ENCODE measurements around the gene BICDL1. TPM values are rescaled to one million over a fixed set of nuclear protein-coding genes. Genes with fewer than 3 reads are reported as not detected.

The BICDL1 gene
- total RNA-seq, 1 experiment from 2014 or later = 18.2 TPM

- TF ChIP-seq ZFX (IDR thresholded peaks at IDR 0.05) (no peak), FOSL1 (IDR thresholded peaks at IDR 0.05; ENCODE audit: low read depth) (no peak), EGR1 (IDR thresholded peaks at IDR 0.05; ENCODE audit: low read depth) (no peak), SIN3A (IDR thresholded peaks at IDR 0.05; ENCODE audit: low read depth) (no peak)
- ChIA-PET RAD21 (ENCODE audit: low non-redundant PET in 1 of 2, low total read pairs in 2 of 2, uncharacterized antibody in 2 of 2, unreplicated experiment in 2 of 2) (no interaction called here), POLR2A (no interaction called here), CTCF (no interaction called here)
- no TSS peak for BruUV-seq (replicated peaks)
- Histone ChIP-seq H3K4me1 (ENCODE audit: control insufficient read depth in 1 of 2, insufficient read depth in 2 of 2, low read length in 2 of 2) (no peaks in the 10 kb centered on the region), H2AFZ (ENCODE audit: low read depth, low read length, poor library complexity, severe bottlenecking) (no peak overlapping the region), H3K36me3 (ENCODE audit: control insufficient read depth in 1 of 2, insufficient read depth in 2 of 2, low read length in 2 of 2) (no peaks in the 10 kb centered on the region), H3K27me3 (ENCODE audit: insufficient read depth, low read length) (no peaks in the 10 kb centered on the region), H3K4me3 (replicated peaks in 1 of 2; ENCODE audit: low read depth in 1 of 2, low read length in 2 of 2) (no peak overlapping the region), H3K9ac (ENCODE audit: low read length) (no peak overlapping the region), H3K9me3 (ENCODE audit: control insufficient read depth in 1 of 2, insufficient read depth in 1 of 2, low read depth in 1 of 2, low read length in 2 of 2) (no peaks in the 10 kb centered on the region), H3K27ac (ENCODE audit: low read depth, low read length) (no peak overlapping the region), H4K20me1 (ENCODE audit: insufficient read depth) (no peaks in the 10 kb centered on the region), H3K4me2 (ENCODE audit: low read length) (no peak overlapping the region), H3K79me2 (ENCODE audit: insufficient read depth, low read length) (no peaks in the 10 kb centered on the region), H3K9me2 (ENCODE audit: insufficient read depth) (no peaks in the 10 kb centered on the region)
- DNase-seq (ENCODE audit: low read depth, low spot score) (no peak), ATAC-seq (no peak)
- intact Hi-C loops (cut with micrococcal nuclease) = no loop called here
These were observed 71.7 kb downstream of the BICDL1 start for GRCh38 chr12:120060717-120061116.

- Histone ChIP-seq H3K4me2 (ENCODE audit: low read length) (no peak overlapping the region), H3K9ac (ENCODE audit: low read length) (no peak overlapping the region), H3K36me3 (ENCODE audit: control insufficient read depth in 1 of 2, insufficient read depth in 2 of 2, low read length in 2 of 2) (no peaks in the 10 kb centered on the region), H3K4me3 (replicated peaks in 1 of 2; ENCODE audit: low read depth in 1 of 2, low read length in 2 of 2) (no peak overlapping the region), H3K9me2 (ENCODE audit: insufficient read depth) (no peaks in the 10 kb centered on the region), H4K20me1 (ENCODE audit: insufficient read depth) (no peaks in the 10 kb centered on the region), H3K9me3 (ENCODE audit: control insufficient read depth in 1 of 2, insufficient read depth in 1 of 2, low read depth in 1 of 2, low read length in 2 of 2) (no peaks in the 10 kb centered on the region), H3K4me1 (ENCODE audit: control insufficient read depth in 1 of 2, insufficient read depth in 2 of 2, low read length in 2 of 2) (peaks cover 0 to 7% of the 10 kb centered on the region in 2 experiments; a peak in 2 of 4 replicates), H3K27ac (ENCODE audit: low read depth, low read length) (no peak overlapping the region), H2AFZ (ENCODE audit: low read depth, low read length, poor library complexity, severe bottlenecking) (no peak overlapping the region), H3K79me2 (ENCODE audit: insufficient read depth, low read length) (no peaks in the 10 kb centered on the region), H3K27me3 (ENCODE audit: insufficient read depth, low read length) (no peaks in the 10 kb centered on the region)
- ChIA-PET POLR2A (no interaction called here), CTCF (no interaction called here), RAD21 (ENCODE audit: low non-redundant PET in 1 of 2, low total read pairs in 2 of 2, uncharacterized antibody in 2 of 2, unreplicated experiment in 2 of 2) (no interaction called here)
- intact Hi-C loops (cut with micrococcal nuclease) = no loop called here
- no peak for ATAC-seq
- DNase-seq (ENCODE audit: low read depth, low spot score) = no peak
- no TSS peak for BruUV-seq (replicated peaks)
- TF ChIP-seq RAD21 (IDR thresholded peaks at IDR 0.05; ENCODE audit: low read depth) = no peak
- TF ChIP-seq SP1 (IDR thresholded peaks at IDR 0.05; ENCODE audit: low read depth) = no peak
- TF ChIP-seq ATF3 (IDR thresholded peaks at IDR 0.05) = no peak
- TF ChIP-seq TCF7L2 (IDR thresholded peaks at IDR 0.05; ENCODE audit: borderline replicate concordance, extremely low read depth, insufficient read depth, insufficient read length) = no peak
- no peak for TF ChIP-seq CEBPB (IDR thresholded peaks at IDR 0.05; ENCODE audit: low read depth)
- no peak for TF ChIP-seq CTCF (IDR thresholded peaks at IDR 0.05 in 2 of 3, conservative IDR thresholded peaks at IDR 0.05 in 1 of 3; ENCODE audit: borderline replicate concordance in 1 of 3, insufficient read depth in 1 of 3, low read depth in 2 of 3, low read length in 2 of 3)
- no peak for TF ChIP-seq ZNF274 (IDR thresholded peaks at IDR 0.05; ENCODE audit: low read depth, low read length)
- no peak for TF ChIP-seq EZH2phosphoT487 (IDR thresholded peaks at IDR 0.05; ENCODE audit: borderline replicate concordance)
- TF ChIP-seq EZH2 (IDR thresholded peaks at IDR 0.05) = no peak
These were observed 72.7 kb downstream of the BICDL1 start for GRCh38 chr12:120061575-120062214.
